HL-60 (cell line): Measurements from ENCODE around the gene MFN2.

Source experiments
- CTCF ChIP-seq: IDR thresholded peaks from one replicate; pipeline ENCODE4 v1.5.1; 2011; ENCODE audit warnings: low read length, control low read depth, inconsistent platforms; ENCODE audit not compliant: insufficient read depth
- GABPA ChIP-seq: IDR thresholded peaks from 2 replicates; pipeline ENCODE4 v1.6.1; 2012; ENCODE audit warnings: low read depth
- POLR2AphosphoS5 ChIP-seq: IDR thresholded peaks from 2 replicates; pipeline ENCODE4 v1.6.1; 2012; ENCODE audit warnings: low read depth
- SPI1 ChIP-seq: IDR thresholded peaks from 2 replicates; pipeline ENCODE4 v1.6.1; 2012; ENCODE audit warnings: low read depth, mild to moderate bottlenecking, borderline replicate concordance
- TF ChIP-seq, protein P1 (sequence below): IDR thresholded peaks from 2 replicates; pipeline ENCODE4 v1.6.1; 2012; ENCODE audit warnings: low read depth; ENCODE audit not compliant: insufficient replicate concordance

GRCh38 chr1:12052997-12053686 is 72.9 kb downstream of the MFN2 start:
- no peak for TF ChIP-seq CTCF
- no peak for TF ChIP-seq POLR2AphosphoS5
- TF ChIP-seq, protein P1, sequence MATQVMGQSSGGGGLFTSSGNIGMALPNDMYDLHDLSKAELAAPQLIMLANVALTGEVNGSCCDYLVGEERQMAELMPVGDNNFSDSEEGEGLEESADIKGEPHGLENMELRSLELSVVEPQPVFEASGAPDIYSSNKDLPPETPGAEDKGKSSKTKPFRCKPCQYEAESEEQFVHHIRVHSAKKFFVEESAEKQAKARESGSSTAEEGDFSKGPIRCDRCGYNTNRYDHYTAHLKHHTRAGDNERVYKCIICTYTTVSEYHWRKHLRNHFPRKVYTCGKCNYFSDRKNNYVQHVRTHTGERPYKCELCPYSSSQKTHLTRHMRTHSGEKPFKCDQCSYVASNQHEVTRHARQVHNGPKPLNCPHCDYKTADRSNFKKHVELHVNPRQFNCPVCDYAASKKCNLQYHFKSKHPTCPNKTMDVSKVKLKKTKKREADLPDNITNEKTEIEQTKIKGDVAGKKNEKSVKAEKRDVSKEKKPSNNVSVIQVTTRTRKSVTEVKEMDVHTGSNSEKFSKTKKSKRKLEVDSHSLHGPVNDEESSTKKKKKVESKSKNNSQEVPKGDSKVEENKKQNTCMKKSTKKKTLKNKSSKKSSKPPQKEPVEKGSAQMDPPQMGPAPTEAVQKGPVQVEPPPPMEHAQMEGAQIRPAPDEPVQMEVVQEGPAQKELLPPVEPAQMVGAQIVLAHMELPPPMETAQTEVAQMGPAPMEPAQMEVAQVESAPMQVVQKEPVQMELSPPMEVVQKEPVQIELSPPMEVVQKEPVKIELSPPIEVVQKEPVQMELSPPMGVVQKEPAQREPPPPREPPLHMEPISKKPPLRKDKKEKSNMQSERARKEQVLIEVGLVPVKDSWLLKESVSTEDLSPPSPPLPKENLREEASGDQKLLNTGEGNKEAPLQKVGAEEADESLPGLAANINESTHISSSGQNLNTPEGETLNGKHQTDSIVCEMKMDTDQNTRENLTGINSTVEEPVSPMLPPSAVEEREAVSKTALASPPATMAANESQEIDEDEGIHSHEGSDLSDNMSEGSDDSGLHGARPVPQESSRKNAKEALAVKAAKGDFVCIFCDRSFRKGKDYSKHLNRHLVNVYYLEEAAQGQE: no peak
- no peak for TF ChIP-seq GABPA
- TF ChIP-seq SPI1: no peak
